ENCODE measurements around the gene MYH16. TPM values are rescaled to one million over a fixed set of nuclear protein-coding genes. Genes with fewer than 3 reads are reported as not detected.

Gene MYH16
- total RNA-seq, 2 experiments from 2014 or later = not detected

GRCh38 chr7:99238558-99239341 lies 33.9 kb upstream of the MYH16 start:
- no peak for DNase-seq (ENCODE audit: low spot score)
- H3K79me2 ChIP-seq (ENCODE audit: insufficient read depth, low read depth, low read length) = no peaks in the 10 kb centered on the region
- no peak overlapping the region for H3K27ac ChIP-seq (ENCODE audit: low read depth, low read length, poor library complexity, severe bottlenecking)
- intact Hi-C loops (cut with micrococcal nuclease; ENCODE audit: unreplicated experiment) = no loop called here
- H3K36me3 ChIP-seq (ENCODE audit: insufficient read depth, low read length) = no peaks in the 10 kb centered on the region
- H3K9me2 ChIP-seq (ENCODE audit: insufficient read depth, low read length) = no peaks in the 10 kb centered on the region
- CTCF ChIA-PET (ENCODE audit: unreplicated experiment) = no interaction called here
- no peak overlapping the region for H3K4me3 ChIP-seq (ENCODE audit: low read depth, low read length, poor library complexity, severe bottlenecking)
- no peak for TF ChIP-seq EZH2phosphoT487 (IDR thresholded peaks at IDR 0.05; ENCODE audit: borderline replicate concordance, low read depth, low read length)
- TF ChIP-seq CTCF (conservative IDR thresholded peaks at IDR 0.05; ENCODE audit: low read length) = no peak
- no peaks in the 10 kb centered on the region for H3K4me1 ChIP-seq (ENCODE audit: insufficient read depth, low read length, poor library complexity, severe bottlenecking)
- no peak overlapping the region for H3K4me2 ChIP-seq (ENCODE audit: low read length)
- no peaks in the 10 kb centered on the region for H3K9me3 ChIP-seq (ENCODE audit: low read length)
- POLR2A ChIA-PET = interaction anchor here (0.6 kb wide), 2 partner anchors 122 to 200 kb away, joined by 3 read pairs; no protein-coding TSS in a partner anchor
- no peak overlapping the region for H2AFZ ChIP-seq (ENCODE audit: low read length)
- no peaks in the 10 kb centered on the region for H4K20me1 ChIP-seq (ENCODE audit: insufficient read depth, low read length)
- no TSS peak for BruUV-seq (replicated peaks)

- Histone ChIP-seq H3K4me3 (ENCODE audit: low read depth, low read length, poor library complexity, severe bottlenecking) (no peak overlapping the region), H3K9me3 (ENCODE audit: low read length) (no peaks in the 10 kb centered on the region), H3K4me1 (ENCODE audit: insufficient read depth, low read length, poor library complexity, severe bottlenecking) (no peaks in the 10 kb centered on the region), H3K36me3 (ENCODE audit: insufficient read depth, low read length) (no peaks in the 10 kb centered on the region), H2AFZ (ENCODE audit: low read length) (no peak overlapping the region), H3K27ac (ENCODE audit: low read depth, low read length, poor library complexity, severe bottlenecking) (no peak overlapping the region), H4K20me1 (ENCODE audit: insufficient read depth, low read length) (no peaks in the 10 kb centered on the region), H3K9me2 (ENCODE audit: insufficient read depth, low read length) (no peaks in the 10 kb centered on the region), H3K4me2 (ENCODE audit: low read length) (no peak overlapping the region), H3K79me2 (ENCODE audit: insufficient read depth, low read depth, low read length) (no peaks in the 10 kb centered on the region)
- no peak for DNase-seq (ENCODE audit: low spot score)
- intact Hi-C loops (cut with micrococcal nuclease; ENCODE audit: unreplicated experiment) = no loop called here
- ChIA-PET CTCF (ENCODE audit: unreplicated experiment) (no interaction called here), POLR2A (no interaction called here)
- BruUV-seq (replicated peaks) = no TSS peak
- no peak for TF ChIP-seq CTCF (conservative IDR thresholded peaks at IDR 0.05; ENCODE audit: low read length)
- TF ChIP-seq EZH2phosphoT487 (IDR thresholded peaks at IDR 0.05; ENCODE audit: borderline replicate concordance, low read depth, low read length) = no peak
Measured at GRCh38 chr7:99242682-99243081, 30.0 kb upstream of the MYH16 start.

GRCh38 chr7:99243751-99244337 lies 28.8 kb upstream of the MYH16 start:
- DNase-seq (ENCODE audit: low spot score) = no peak
- Histone ChIP-seq H3K36me3 (ENCODE audit: insufficient read depth, low read length) (no peaks in the 10 kb centered on the region), H2AFZ (ENCODE audit: low read length) (no peak overlapping the region), H3K9me2 (ENCODE audit: insufficient read depth, low read length) (no peaks in the 10 kb centered on the region), H3K79me2 (ENCODE audit: insufficient read depth, low read depth, low read length) (no peaks in the 10 kb centered on the region), H3K4me2 (ENCODE audit: low read length) (no peak overlapping the region), H4K20me1 (ENCODE audit: insufficient read depth, low read length) (no peaks in the 10 kb centered on the region), H3K4me3 (ENCODE audit: low read depth, low read length, poor library complexity, severe bottlenecking) (no peak overlapping the region), H3K4me1 (ENCODE audit: insufficient read depth, low read length, poor library complexity, severe bottlenecking) (no peaks in the 10 kb centered on the region), H3K27ac (ENCODE audit: low read depth, low read length, poor library complexity, severe bottlenecking) (no peak overlapping the region), H3K9me3 (ENCODE audit: low read length) (no peaks in the 10 kb centered on the region)
- BruUV-seq (replicated peaks) = no TSS peak
- POLR2A ChIA-PET = no interaction called here
- intact Hi-C loops (cut with micrococcal nuclease; ENCODE audit: unreplicated experiment) = no loop called here
- TF ChIP-seq CTCF (conservative IDR thresholded peaks at IDR 0.05; ENCODE audit: low read length) = no peak
- no peak for TF ChIP-seq EZH2phosphoT487 (IDR thresholded peaks at IDR 0.05; ENCODE audit: borderline replicate concordance, low read depth, low read length)
- CTCF ChIA-PET (ENCODE audit: unreplicated experiment) = no interaction called here
